Endothelial cell of umbilical vein (primary cell): ENCODE data around the gene EPB41L4B.

Experiments
- EZH2 ChIP-seq: IDR thresholded peaks from 2 replicates; pipeline ENCODE4 v1.6.1; 2012; ENCODE audit warnings: borderline replicate concordance, low read depth, mild to moderate bottlenecking, moderate library complexity, low read length, inconsistent platforms; ENCODE audit not compliant: severe bottlenecking
- FOS ChIP-seq: IDR thresholded peaks from 2 replicates; pipeline ENCODE4 v1.6.1; 2011; ENCODE audit warnings: mild to moderate bottlenecking, low read length, moderate library complexity, borderline replicate concordance; ENCODE audit not compliant: insufficient read depth
- GATA2 ChIP-seq: IDR thresholded peaks from 2 replicates; pipeline ENCODE4 v1.7.0; 2011; ENCODE audit warnings: low read depth, mild to moderate bottlenecking, moderate library complexity, mixed read lengths, low read length; ENCODE audit not compliant: insufficient read length, insufficient read depth
- JUN ChIP-seq: IDR thresholded peaks from 2 replicates; pipeline ENCODE4 v1.6.1; 2011; ENCODE audit warnings: borderline replicate concordance, low read depth; ENCODE audit not compliant: insufficient read length, insufficient read depth
- MYC ChIP-seq: IDR thresholded peaks from one replicate; pipeline ENCODE4 v1.6.1; 2011; ENCODE audit warnings: mild to moderate bottlenecking, low read depth, low read length
- POLR2A ChIP-seq: IDR thresholded peaks from 2 replicates; pipeline ENCODE4 v1.6.1; 2012; ENCODE audit warnings: low read depth, mild to moderate bottlenecking, control low read depth, low read length
- POLR2AphosphoS5 ChIP-seq: IDR thresholded peaks from 2 replicates; pipeline ENCODE4 v1.6.1; 2012; ENCODE audit warnings: low read depth, mild to moderate bottlenecking, control low read depth, low read length, moderate library complexity; ENCODE audit not compliant: insufficient read depth
- TF ChIP-seq, protein P1 (sequence below), 2 donors: IDR thresholded peaks; 1 replicate in 1 of 2; 2 replicates in 1 of 2; pipeline ENCODE4 v1.5.1; 2011; ENCODE audit warnings: low read length in 2 of 2, mild to moderate bottlenecking in 2 of 2, moderate library complexity in 2 of 2, control low read depth in 1 of 2, inconsistent platforms in 1 of 2, low read depth in 1 of 2; ENCODE audit not compliant: insufficient read depth in 1 of 2; ENCODE audit errors: extremely low read depth in 1 of 2
- TF ChIP-seq, protein P2 (sequence below): IDR thresholded peaks from 2 replicates; pipeline ENCODE4 v1.6.1; 2011; ENCODE audit not compliant: insufficient read depth, insufficient read length

DNA sequence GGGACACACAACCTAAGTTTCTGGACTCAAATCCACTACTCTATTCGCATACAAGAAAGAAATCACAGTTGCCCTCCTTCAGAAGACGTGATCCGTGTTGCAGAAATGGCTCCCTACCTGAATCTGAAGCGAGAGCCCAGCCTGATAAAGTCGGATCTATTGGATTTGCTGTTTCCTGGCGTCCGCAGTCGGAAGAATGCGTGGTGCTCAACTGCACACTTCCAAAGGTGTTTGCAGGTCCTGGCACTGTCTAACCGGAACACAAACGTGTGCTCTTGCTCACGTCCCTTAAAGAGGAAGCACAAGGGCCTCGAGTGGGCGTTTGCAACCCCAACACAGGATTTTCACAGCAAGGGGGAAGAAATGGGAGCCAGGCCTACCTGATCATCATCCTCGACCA, 65.5 kb downstream of the EPB41L4B start:
- TF ChIP-seq POLR2A (no peak), EZH2 (no peak), MYC (no peak), JUN (no peak), FOS (no peak), POLR2AphosphoS5 (no peak), GATA2 (no peak)
- TF ChIP-seq, protein P1, sequence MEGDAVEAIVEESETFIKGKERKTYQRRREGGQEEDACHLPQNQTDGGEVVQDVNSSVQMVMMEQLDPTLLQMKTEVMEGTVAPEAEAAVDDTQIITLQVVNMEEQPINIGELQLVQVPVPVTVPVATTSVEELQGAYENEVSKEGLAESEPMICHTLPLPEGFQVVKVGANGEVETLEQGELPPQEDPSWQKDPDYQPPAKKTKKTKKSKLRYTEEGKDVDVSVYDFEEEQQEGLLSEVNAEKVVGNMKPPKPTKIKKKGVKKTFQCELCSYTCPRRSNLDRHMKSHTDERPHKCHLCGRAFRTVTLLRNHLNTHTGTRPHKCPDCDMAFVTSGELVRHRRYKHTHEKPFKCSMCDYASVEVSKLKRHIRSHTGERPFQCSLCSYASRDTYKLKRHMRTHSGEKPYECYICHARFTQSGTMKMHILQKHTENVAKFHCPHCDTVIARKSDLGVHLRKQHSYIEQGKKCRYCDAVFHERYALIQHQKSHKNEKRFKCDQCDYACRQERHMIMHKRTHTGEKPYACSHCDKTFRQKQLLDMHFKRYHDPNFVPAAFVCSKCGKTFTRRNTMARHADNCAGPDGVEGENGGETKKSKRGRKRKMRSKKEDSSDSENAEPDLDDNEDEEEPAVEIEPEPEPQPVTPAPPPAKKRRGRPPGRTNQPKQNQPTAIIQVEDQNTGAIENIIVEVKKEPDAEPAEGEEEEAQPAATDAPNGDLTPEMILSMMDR (IDR thresholded peaks at IDR 0.05; ENCODE audit: extremely low read depth in 1 of 2, insufficient read depth in 1 of 2, low read depth in 1 of 2, low read length in 2 of 2): no peak
- TF ChIP-seq, protein P2, sequence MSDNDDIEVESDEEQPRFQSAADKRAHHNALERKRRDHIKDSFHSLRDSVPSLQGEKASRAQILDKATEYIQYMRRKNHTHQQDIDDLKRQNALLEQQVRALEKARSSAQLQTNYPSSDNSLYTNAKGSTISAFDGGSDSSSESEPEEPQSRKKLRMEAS: no peak
